Right lung (tissue), 5 donors: ENCODE results near the gene NAA11. TPM values are rescaled to one million over a fixed set of nuclear protein-coding genes. Genes with fewer than 3 reads are reported as not detected.
"Not testable (repeated sequence)": the region's sequence is repeated elsewhere in the genome, so short reads cannot be mapped to it uniquely, and the experiment has no call there.

ENCODE experiments used
- DNase-seq, 2 donors: peaks; one replicate each; pipeline ENCODE4 v3.0.0-alpha.2; 2013
- polyA plus RNA-seq, 5 donors: library from polyadenylated mRNA; unstranded; fragments of 120-200 nt; gene quantifications; one replicate each; pipeline versions ENCODE4 v1.2.1 to v1.2.3, GENCODE V29; 2013; ENCODE audit warnings: inconsistent platforms in 1 of 5, low replicate concordance in 1 of 5; ENCODE audit not compliant: insufficient read length in 5 of 5, insufficient read depth in 1 of 5

NAA11 gene
- polyA plus RNA-seq, 5 donors = not detected

- no peak for DNase-seq
These were observed 16.9 kb downstream of the NAA11 start for GRCh38 chr4:79308971-79309370.

- no peak for DNase-seq
These were observed 17.7 kb downstream of the NAA11 start for GRCh38 chr4:79308137-79308536.

- no peak for DNase-seq
These were observed 19.1 kb downstream of the NAA11 start for GRCh38 chr4:79306795-79307194.

- no peak for DNase-seq
These were observed 25.6 kb downstream of the NAA11 start for GRCh38 chr4:79300280-79300679.

- DNase-seq = no peak
These were observed 27.4 kb downstream of the NAA11 start for GRCh38 chr4:79298484-79298883.

- DNase-seq = no peak
These were observed 27.8 kb downstream of the NAA11 start for GRCh38 chr4:79298027-79298426.

- no peak for DNase-seq
These were observed 28.4 kb downstream of the NAA11 start for GRCh38 chr4:79297479-79297878.

- DNase-seq = no peak
These were observed 29.0 kb downstream of the NAA11 start for GRCh38 chr4:79296768-79297428.

- no peak for DNase-seq
These were observed 30.8 kb downstream of the NAA11 start for GRCh38 chr4:79295086-79295485.

GRCh38 chr4:79294064-79294463 lies 31.8 kb downstream of the NAA11 start:
- DNase-seq = no peak

- DNase-seq = no peak
These were observed 33.9 kb downstream of the NAA11 start for GRCh38 chr4:79292008-79292407.

- DNase-seq = no peak
These were observed 35.5 kb downstream of the NAA11 start for GRCh38 chr4:79290376-79290775.

- no peak for DNase-seq
These were observed 37.7 kb downstream of the NAA11 start for GRCh38 chr4:79288185-79288584.

- DNase-seq = no peak
These were observed 38.1 kb downstream of the NAA11 start for GRCh38 chr4:79287718-79288117.

GRCh38 chr4:79287076-79287475 lies 38.8 kb downstream of the NAA11 start:
- no peak for DNase-seq

- DNase-seq = no peak
These were observed 44.1 kb downstream of the NAA11 start for GRCh38 chr4:79281566-79282359.

GRCh38 chr4:79277467-79277866 lies 48.4 kb downstream of the NAA11 start:
- not testable (repeated sequence) for DNase-seq

- peak; percentile 80 to 83 for DNase-seq
These were observed 51.9 kb downstream of the NAA11 start for GRCh38 chr4:79273915-79274314.

- no peak for DNase-seq
These were observed 53.1 kb downstream of the NAA11 start for GRCh38 chr4:79272761-79273160.

- no peak for DNase-seq
These were observed 53.7 kb downstream of the NAA11 start for GRCh38 chr4:79272126-79272525.

- no peak for DNase-seq
These were observed 58.2 kb downstream of the NAA11 start for GRCh38 chr4:79267671-79268070.
